ENCODE data around the gene TSR2.
A peak's percentile ranks its signal among the peaks of the same experiment; 100 is the strongest.

The TSR2 gene

GRCh38 chrX:54439960-54440871 is at the start of gene TSR2:
TSR2 (plus strand) TSS chrX:54440404; CDS start chrX:54440422, 18 bp downstream.
- DNase-seq: peak; percentile 72

GRCh38 chrX:54397113-54397512 is 43.1 kb upstream of the TSR2 start:
- no peak for DNase-seq

- no peak for DNase-seq
Measured at GRCh38 chrX:54407266-54407665, 32.9 kb upstream of the TSR2 start.

GRCh38 chrX:54411732-54412131 is 28.5 kb upstream of the TSR2 start:
- no peak for DNase-seq

- no peak for DNase-seq
Measured at GRCh38 chrX:54413753-54414152, 26.5 kb upstream of the TSR2 start.

GRCh38 chrX:54415534-54416350 is 24.5 kb upstream of the TSR2 start:
- no peak for DNase-seq

GRCh38 chrX:54416965-54417364 is 23.2 kb upstream of the TSR2 start:
- DNase-seq: no peak

- no peak for DNase-seq
Measured at GRCh38 chrX:54419559-54420302, 20.5 kb upstream of the TSR2 start.

GRCh38 chrX:54422168-54422567 is 18.0 kb upstream of the TSR2 start:
- DNase-seq: no peak

- no peak for DNase-seq
Measured at GRCh38 chrX:54423161-54423888, 16.9 kb upstream of the TSR2 start.

- DNase-seq: no peak
Measured at GRCh38 chrX:54427837-54428424, 12.3 kb upstream of the TSR2 start.

- no peak for DNase-seq
Measured at GRCh38 chrX:54430519-54430918, 9.7 kb upstream of the TSR2 start.

- DNase-seq: no peak
Measured at GRCh38 chrX:54435121-54435520, 5.1 kb upstream of the TSR2 start.

GRCh38 chrX:54442790-54443189 is 2.6 kb downstream of the TSR2 start:
- no peak for DNase-seq

- DNase-seq: no peak
Measured at GRCh38 chrX:54444752-54445151, 4.5 kb downstream of the TSR2 start.

GRCh38 chrX:54446084-54446483 is 5.9 kb downstream of the TSR2 start:
- DNase-seq: no peak

GRCh38 chrX:54447461-54447860 is 7.3 kb downstream of the TSR2 start:
- no peak for DNase-seq

GRCh38 chrX:54449929-54450328 is 9.7 kb downstream of the TSR2 start:
- DNase-seq: no peak

- no peak for DNase-seq
Measured at GRCh38 chrX:54452920-54453319, 12.7 kb downstream of the TSR2 start.

- no peak for DNase-seq
Measured at GRCh38 chrX:54470054-54470760, 30.0 kb downstream of the TSR2 start.
